Adrenal gland (tissue), 12 donors: ENCODE measurements around the gene ENOX1. TPM values are rescaled to one million over a fixed set of nuclear protein-coding genes. Genes with fewer than 3 reads are reported as not detected.

Experiments used
- DNase-seq, 7 donors: peaks; one replicate each; pipeline ENCODE4 v3.0.0-alpha.2; 2019 to 2020
- H3K27ac ChIP-seq, 5 donors: fragments of 200-600 bp; sonication (generic) in 4 of 5; 1 replicate in 3 of 5; 2 replicates in 2 of 5; pipeline versions ENCODE4 v1.5.1 to v1.8.0; 2016 to 2020; ENCODE audit warnings: mild to moderate bottlenecking in 1 of 5
- H3K27me3 ChIP-seq: fragments of 200-600 bp; 2 replicates; pipeline ENCODE4 v1.8.0; 2021
- H3K36me3 ChIP-seq, 2 donors: fragments of 200-600 bp; replicated peaks in 1 of 2; 1 replicate in 1 of 2; 2 replicates in 1 of 2; pipeline versions ENCODE4 v1.5.1 to v1.8.0; 2018 to 2022
- H3K4me1 ChIP-seq, 2 donors: fragments of 200-600 bp; replicated peaks in 1 of 2; 1 replicate in 1 of 2; 2 replicates in 1 of 2; pipeline versions ENCODE4 v1.5.1 to v1.8.0; 2018 to 2021
- H3K4me3 ChIP-seq, 4 donors: fragments of 200-600 bp; sonication (generic) in 3 of 4; one replicate each; pipeline ENCODE4 v1.5.1; 2016 to 2018
- H3K9me3 ChIP-seq, 3 donors: fragments of 200-600 bp; sonication (generic) in 1 of 3; replicated peaks in 1 of 3; 1 replicate in 2 of 3; 2 replicates in 1 of 3; pipeline versions ENCODE4 v1.5.1 to v1.8.0; 2016 to 2021
- CTCF ChIP-seq, 6 experiments: fragments of 450-650 bp in 4 of 6; fragments of 200-600 bp in 2 of 6; sonication (generic) in 1 of 6; IDR thresholded peaks; 1 replicate in 5 of 6; 2 replicates in 1 of 6; pipeline versions ENCODE4 v1.5.1 to v1.8.0; 2016 to 2021; ENCODE audit warnings: antibody characterized with exemption in 6 of 6, mild to moderate bottlenecking in 2 of 6, moderate library complexity in 1 of 6
- POLR2A ChIP-seq, 2 donors: fragments of 450-650 bp; IDR thresholded peaks; one replicate each; pipeline ENCODE4 v1.6.1; 2017; ENCODE audit warnings: antibody characterized with exemption in 2 of 2, mild to moderate bottlenecking in 2 of 2, moderate library complexity in 1 of 2
- WGBS, 4 donors: extraction: QIAGEN DNeasy Blood & Tissue Kit in 2 of 4; methylation state at CpG; one replicate each; pipeline versions ENCODE4 v1.1.5 to v1.1.7; 2013 to 2017; 5-methylcytosine and 5-hydroxymethylcytosine counted together
- intact Hi-C, 2 donors: fragments of 100-400 bp; cut with DNase I; formaldehyde crosslinking; loops; one replicate each; pipeline versions ENCODE4 v1.14.1 to v1.15.0; 2022 to 2023
- polyA plus RNA-seq, 3 donors: library from polyadenylated mRNA; stranded (reverse); fragments of 200-250 nt in 2 of 3; fragments of 350-450 nt in 1 of 3; fragmentation: Illumina TruSeq in 1 of 3; extraction: RNeasy Lipid Tissue Mini Kit (QIAGEN cat#74804) in 1 of 3; gene quantifications; one replicate each; pipeline ENCODE4 v1.2.3, GENCODE V29; 2013 to 2014
- total RNA-seq, 9 donors: library from RNA; depleted of rRNA in 4 of 9; stranded (reverse); fragments of >200 nt in 4 of 9; fragments of 120-200 nt in 1 of 9; fragmentation: NEBNext Ultra II Directional in 1 of 9; extraction: Animal tissue kit (Norgen Biotek cat#: 25700) in 1 of 9; gene quantifications; one replicate each; pipeline versions ENCODE4 v1.1.0 to v1.2.4, GENCODE V29; 2013 to 2023
- donor health status: healthy with polysubstance abuse.
- donor health status: Bipolar disorder and iron deficiency.
- donor health status: DM: yes; HTN: yes; CAD: no.
- donor health status: DM: no; HTN: no; CAD: no.
- donor health status: DM: no; HTN: no; CAD: no.
- donor health status: DM: yes; HTN: yes; CAD: no.

Gene ENOX1
- total and polyA plus RNA-seq, 12 donors, result 0.25 to 5.8 (median 1.6) TPM

GRCh38 chr13:43564952-43565351 lies 221.8 kb downstream of the ENOX1 start:
- H3K9me3 ChIP-seq, result no peaks in the 10 kb centered on the region
- intact Hi-C loops, result no loop called here
- peak overlapping the region in 1 of 5 donors; percentile 43 for H3K27ac ChIP-seq
- TF ChIP-seq CTCF (IDR thresholded peaks at IDR 0.05) (no peak), POLR2A (IDR thresholded peaks at IDR 0.05) (no peak)
- no peaks in the 10 kb centered on the region for H3K36me3 ChIP-seq
- DNase-seq, result no peak
- H3K27me3 ChIP-seq, result no peaks in the 10 kb centered on the region
- no peak overlapping the region for H3K4me3 ChIP-seq
- peaks cover 0 to 13% of the 10 kb centered on the region in 2 donors for H3K4me1 ChIP-seq
- 50 to 78% (median 65%) methylated on average over 1 of the region's 1 CpG for WGBS, 4 donors

GRCh38 chr13:43561081-43561480 lies 225.7 kb downstream of the ENOX1 start:
- no peak for DNase-seq
- Histone ChIP-seq H3K36me3 (no peaks in the 10 kb centered on the region), H3K4me3 (no peak overlapping the region), H3K4me1 (peaks cover 0 to 12% of the 10 kb centered on the region in 2 donors), H3K9me3 (no peaks in the 10 kb centered on the region), H3K27me3 (no peaks in the 10 kb centered on the region), H3K27ac (no peak overlapping the region)
- TF ChIP-seq CTCF (IDR thresholded peaks at IDR 0.05), result no peak
- TF ChIP-seq POLR2A (IDR thresholded peaks at IDR 0.05), result no peak
- 87 to 97% (median 94%) methylated on average over 4 of the region's 4 CpGs for WGBS, 4 donors
- intact Hi-C loops, result no loop called here

- no peak overlapping the region for H3K4me3 ChIP-seq
- no peaks in the 10 kb centered on the region for H3K9me3 ChIP-seq
- H3K36me3 ChIP-seq, result no peaks in the 10 kb centered on the region
- no peak overlapping the region for H3K27ac ChIP-seq
- WGBS, 4 donors, result 68 to 87% (median 77%) methylated on average over 1 of the region's 1 CpG
- DNase-seq, result no peak
- no peaks in the 10 kb centered on the region for H3K27me3 ChIP-seq
- intact Hi-C loops, result no loop called here
- TF ChIP-seq POLR2A (IDR thresholded peaks at IDR 0.05), result no peak
- no peaks in the 10 kb centered on the region for H3K4me1 ChIP-seq
Measured at GRCh38 chr13:43558939-43559338, 227.8 kb downstream of the ENOX1 start.

GRCh38 chr13:43558326-43558725 lies 228.4 kb downstream of the ENOX1 start:
- Histone ChIP-seq H3K4me1 (no peaks in the 10 kb centered on the region), H3K9me3 (no peaks in the 10 kb centered on the region), H3K27ac (no peak overlapping the region), H3K27me3 (no peaks in the 10 kb centered on the region), H3K36me3 (no peaks in the 10 kb centered on the region), H3K4me3 (no peak overlapping the region)
- intact Hi-C loops, result no loop called here
- TF ChIP-seq POLR2A (IDR thresholded peaks at IDR 0.05) (no peak), CTCF (IDR thresholded peaks at IDR 0.05) (no peak)
- DNase-seq, result no peak
- 64 to 68% (median 67%) methylated on average over 1 of the region's 1 CpG for WGBS, 4 donors

GRCh38 chr13:43555667-43556066 lies 231.1 kb downstream of the ENOX1 start:
- intact Hi-C loops, result no loop called here
- H3K4me1 ChIP-seq, result no peaks in the 10 kb centered on the region
- no peaks in the 10 kb centered on the region for H3K36me3 ChIP-seq
- no peak overlapping the region for H3K27ac ChIP-seq
- TF ChIP-seq POLR2A (IDR thresholded peaks at IDR 0.05), result no peak
- no peak for TF ChIP-seq CTCF (IDR thresholded peaks at IDR 0.05)
- 80 to 91% (median 84%) methylated on average over 2 of the region's 2 CpGs for WGBS, 4 donors
- no peak for DNase-seq
- H3K27me3 ChIP-seq, result no peaks in the 10 kb centered on the region
- no peaks in the 10 kb centered on the region for H3K9me3 ChIP-seq
- H3K4me3 ChIP-seq, result no peak overlapping the region
